NCI-H526 (cell line): Measurements from ENCODE around the gene G6PC1.

ENCODE experiments used
- DNase-seq, 2 experiments: peaks; one replicate each; lab custom pipeline; 2025; lab: John Stamatoyannopoulos, UW

The G6PC1 gene

GRCh38 chr17:42937712-42938596 is 37.4 kb downstream of the G6PC1 start:
- peak; percentile 14 to 69 for DNase-seq

- DNase-seq: no peak
These were observed 43.6 kb downstream of the G6PC1 start for GRCh38 chr17:42944211-42944610.

- no peak for DNase-seq
These were observed 46.2 kb downstream of the G6PC1 start for GRCh38 chr17:42946812-42947211.

- DNase-seq: no peak
These were observed 49.6 kb downstream of the G6PC1 start for GRCh38 chr17:42950044-42950783.
